IMR-90 (cell line): ENCODE results near the gene THSD7B. TPM values are rescaled to one million over a fixed set of nuclear protein-coding genes. Genes with fewer than 3 reads are reported as not detected.

Experiments
- ATAC-seq: fragments of 200-7000 bp; cut with Tn5 transposase; 2 replicates; pipeline ENCODE4 v1.9.1; 2020; ENCODE audit warnings: low read depth, mild to moderate bottlenecking, moderate library complexity
- BruUV-seq: library from RNA; stranded (reverse); fragments of 400-500 nt; replicated peaks from 2 replicates; lab custom pipeline; 2021; lab: Mats Ljungman, UMichigan
- CTCF ChIA-PET: fragments of 300-600 bp; formaldehyde crosslinking; extraction: SDS; loops from one replicate; lab custom pipeline; 2021; ENCODE audit warnings: antibody characterized with exemption; lab: Yijun Ruan, JAX
- POLR2A ChIA-PET: fragments of 300-600 bp; sonication (Branson Sonifier 250); formaldehyde crosslinking; loops from one replicate; lab custom pipeline; 2022; ENCODE audit warnings: antibody characterized with exemption; ENCODE audit not compliant: unreplicated experiment; lab: Charles Lee
- DNase-seq: peaks from one replicate; pipeline ENCODE4 v3.0.0; 2013
- H2AFZ ChIP-seq: replicated peaks from 2 replicates; pipeline ENCODE3; 2013; ENCODE audit warnings: low read length, mild to moderate bottlenecking; ENCODE audit not compliant: poor library complexity
- H2AK5ac ChIP-seq: 2 replicates; pipeline ENCODE4 v1.6.1; 2013; ENCODE audit warnings: low read depth, low read length, inconsistent platforms
- H2AK9ac ChIP-seq: replicated peaks from 2 replicates; pipeline ENCODE3; 2013; ENCODE audit warnings: mild to moderate bottlenecking, low read depth, low read length, moderate library complexity; ENCODE audit not compliant: poor library complexity
- H2BK120ac ChIP-seq: 2 replicates; pipeline ENCODE4 v1.6.1; 2013; ENCODE audit warnings: low read depth, low read length, inconsistent platforms
- H2BK15ac ChIP-seq: 3 replicates; pipeline ENCODE4 v1.6.1; 2013; ENCODE audit warnings: low read depth, low read length, inconsistent platforms
- H2BK20ac ChIP-seq: 2 replicates; pipeline ENCODE4 v1.6.1; 2013; ENCODE audit warnings: low read depth, mild to moderate bottlenecking, inconsistent platforms, low read length, moderate library complexity
- H2BK5ac ChIP-seq: 2 replicates; pipeline ENCODE4 v1.6.1; 2013; ENCODE audit warnings: mild to moderate bottlenecking, low read depth, low read length, inconsistent platforms; ENCODE audit not compliant: poor library complexity, severe bottlenecking
- H3K14ac ChIP-seq: replicated peaks from 2 replicates; pipeline ENCODE4 v1.6.1; 2013; ENCODE audit warnings: low read depth, low read length, inconsistent platforms
- H3K18ac ChIP-seq: 2 replicates; pipeline ENCODE4 v1.6.1; 2013; ENCODE audit warnings: low read depth, low read length, control low read depth
- H3K23ac ChIP-seq: 2 replicates; pipeline ENCODE4 v1.6.1; 2013; ENCODE audit warnings: low read depth, low read length, inconsistent platforms
- H3K27ac ChIP-seq: 2 replicates; pipeline ENCODE4 v1.5.1; 2013; ENCODE audit warnings: mild to moderate bottlenecking, control low read depth, low read length; ENCODE audit not compliant: insufficient read depth
- H3K27me3 ChIP-seq: 2 replicates; pipeline ENCODE4 v1.6.1; 2013; ENCODE audit warnings: low read length; ENCODE audit not compliant: control insufficient read depth, insufficient read depth
- H3K36me3 ChIP-seq: 2 replicates; pipeline ENCODE4 v1.6.1; 2013; ENCODE audit warnings: low read length, mixed read lengths; ENCODE audit not compliant: control insufficient read depth, insufficient read depth
- H3K4ac ChIP-seq: 2 replicates; pipeline ENCODE4 v1.6.1; 2013; ENCODE audit warnings: low read depth, low read length, inconsistent platforms
- H3K4me1 ChIP-seq: 2 replicates; pipeline ENCODE4 v1.6.1; 2013; ENCODE audit warnings: low read length, mixed read lengths; ENCODE audit not compliant: control insufficient read depth, insufficient read depth
- H3K4me2 ChIP-seq: 2 replicates; pipeline ENCODE4 v1.6.1; 2013; ENCODE audit warnings: low read depth, mild to moderate bottlenecking, control low read depth, low read length, moderate library complexity
- H3K4me3 ChIP-seq: 2 replicates; pipeline ENCODE4 v1.5.1; 2013; ENCODE audit warnings: low read depth, mild to moderate bottlenecking, control low read depth, low read length, moderate library complexity; ENCODE audit not compliant: insufficient read depth
- H3K56ac ChIP-seq: 2 replicates; pipeline ENCODE4 v1.6.1; 2013; ENCODE audit warnings: low read length, inconsistent platforms; ENCODE audit not compliant: insufficient read depth; ENCODE audit errors: extremely low read depth
- H3K79me1 ChIP-seq, 2 experiments: 2 replicates each; pipeline ENCODE4 v1.6.1; 2013; ENCODE audit warnings: low read length in 2 of 2, inconsistent platforms in 1 of 2, low read depth in 1 of 2
- H3K9ac ChIP-seq: 2 replicates; pipeline ENCODE4 v1.6.1; 2013; ENCODE audit warnings: low read depth, low read length, control low read depth
- H3K9me1 ChIP-seq: 2 replicates; pipeline ENCODE4 v1.6.1; 2013; ENCODE audit warnings: low read length, inconsistent platforms; ENCODE audit not compliant: insufficient read depth
- H3K9me3 ChIP-seq: 2 replicates; pipeline ENCODE4 v1.6.1; 2013; ENCODE audit warnings: low read length; ENCODE audit not compliant: control insufficient read depth, insufficient read depth
- H4K20me1 ChIP-seq: 2 replicates; pipeline ENCODE4 v1.6.1; 2013; ENCODE audit warnings: low read length, inconsistent platforms; ENCODE audit not compliant: insufficient read depth
- H4K5ac ChIP-seq: 2 replicates; pipeline ENCODE4 v1.6.1; 2013; ENCODE audit warnings: mild to moderate bottlenecking, low read depth, low read length, control low read depth
- H4K8ac ChIP-seq, 2 experiments: 2 replicates each; pipeline ENCODE4 v1.6.1; 2013; ENCODE audit warnings: low read depth in 2 of 2, low read length in 2 of 2, control low read depth in 1 of 2, inconsistent platforms in 1 of 2
- H4K91ac ChIP-seq: 2 replicates; pipeline ENCODE4 v1.6.1; 2013; ENCODE audit warnings: low read depth, low read length, inconsistent platforms; ENCODE audit not compliant: insufficient read depth
- BHLHE40 ChIP-seq: fragments of 150-350 bp; IDR thresholded peaks from 2 replicates; pipeline ENCODE4 v1.6.1; 2016; ENCODE audit warnings: mild to moderate bottlenecking, low read depth, low read length
- CHD1 ChIP-seq: IDR thresholded peaks from 2 replicates; pipeline ENCODE4 v1.6.1; 2012; ENCODE audit warnings: low read depth, low read length, improper control_type of control experiment
- RCOR1 ChIP-seq: IDR thresholded peaks from 2 replicates; pipeline ENCODE4 v1.6.1; 2012; ENCODE audit warnings: mild to moderate bottlenecking, low read length, improper control_type of control experiment; ENCODE audit not compliant: insufficient replicate concordance
- WGBS, 2 experiments: methylation state at CpG; one replicate each; pipeline versions ENCODE4 v1.1.5 to v1.1.7; 2013; ENCODE audit warnings: missing lambda C conversion rate in 2 of 2; ENCODE audit not compliant: insufficient read length in 1 of 2; ENCODE audit errors: extremely low coverage in 2 of 2; 5-methylcytosine and 5-hydroxymethylcytosine counted together
- dilution Hi-C: fragments of 300-500 bp; cut with HindIII; formaldehyde crosslinking; loops from one replicate; pipeline ENCODE4 v1.14.3; 2018; ENCODE audit warnings: low sequenced_read_pairs; ENCODE audit not compliant: unreplicated experiment
- in situ Hi-C: fragments of 300-500 bp; cut with MboI; formaldehyde crosslinking; loops from 3 replicates; pipeline ENCODE4 v1.14.3; 2019; ENCODE audit warnings: low sequenced_read_pairs, inconsistent platforms, mixed read lengths
- intact Hi-C: fragments of 100-400 bp; cut with micrococcal nuclease; formaldehyde crosslinking; loops from 2 replicates; pipeline ENCODE4 v1.10.0; 2022
- polyA plus RNA-seq, 3 experiments: library from polyadenylated mRNA; depleted of rRNA; stranded (reverse); fragments of >200 nt; gene quantifications; 2 replicates each; pipeline ENCODE4 v1.2.3, GENCODE V29; 2012; ENCODE audit warnings: low replicate concordance in 1 of 3
- total RNA-seq: library from RNA; depleted of rRNA; stranded (reverse); fragments of >200 nt; gene quantifications from 2 replicates; pipeline ENCODE4 v1.2.3, GENCODE V29; 2012
- TF ChIP-seq, protein P1 (sequence below): fragments of 150-350 bp; IDR thresholded peaks from 2 replicates; pipeline ENCODE4 v1.6.1; 2016; ENCODE audit warnings: low read depth, mild to moderate bottlenecking, low read length, moderate library complexity, borderline replicate concordance

The THSD7B gene
- total and polyA plus RNA-seq, 2 of the 4 experiments (the other 2 are of a cell fraction): not detected

DNA sequence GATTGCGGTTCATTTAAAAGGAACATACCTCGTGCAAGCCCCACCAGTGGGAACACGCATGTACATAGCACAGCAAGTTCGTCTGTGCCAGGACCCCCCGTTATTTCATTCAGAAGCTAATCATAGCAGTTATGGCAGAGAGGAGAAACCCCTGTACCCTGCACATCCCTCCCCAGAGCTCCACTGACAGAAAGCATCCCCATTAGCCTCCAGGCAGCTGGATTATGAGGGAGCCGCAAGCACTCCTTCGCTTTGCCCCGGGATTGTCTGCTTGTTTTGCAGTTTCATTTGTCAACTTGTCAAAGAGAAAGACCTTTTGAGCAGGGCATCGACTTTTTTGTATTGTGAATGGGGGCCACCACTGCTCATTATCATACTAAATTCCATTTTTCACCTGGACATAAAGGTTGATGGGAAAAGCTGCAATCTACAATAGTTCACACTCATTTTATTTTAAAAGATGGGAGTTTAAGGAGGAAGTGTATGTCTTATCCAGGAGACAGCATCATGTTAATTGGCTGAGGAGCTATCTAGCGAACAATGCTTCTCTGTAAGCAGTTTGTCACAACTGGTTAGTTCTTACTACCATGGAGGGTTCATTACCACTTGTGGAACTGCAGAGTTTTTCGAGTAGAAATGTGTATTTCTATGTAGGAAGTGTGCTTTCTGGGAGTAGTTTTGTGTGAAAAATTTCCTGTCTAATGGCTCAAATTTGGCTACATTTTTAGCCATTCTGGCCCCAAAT is 255.3 kb downstream of the THSD7B start:
- POLR2A ChIA-PET: no interaction called here
- intact Hi-C loops (no loop called here), in situ Hi-C loops (no loop called here)

More for the DNA sequence above, 255.3 kb downstream of the THSD7B start:
- no peak overlapping the region for H3K4me2 ChIP-seq
- H3K27me3 ChIP-seq: no peaks in the 10 kb centered on the region
- CTCF ChIA-PET: no interaction called here
- H3K9me1 ChIP-seq: no peaks in the 10 kb centered on the region
- no peak overlapping the region for H3K23ac ChIP-seq
- H3K36me3 ChIP-seq: no peaks in the 10 kb centered on the region
- dilution Hi-C loops: no loop called here
- H3K4me1 ChIP-seq: no peaks in the 10 kb centered on the region
- H2BK5ac ChIP-seq: no peak overlapping the region
- H2BK15ac ChIP-seq: no peak overlapping the region
- no peak overlapping the region for H2BK120ac ChIP-seq
- H3K4ac ChIP-seq: no peak overlapping the region
- no peak overlapping the region for H4K8ac ChIP-seq
- no peak overlapping the region for H3K56ac ChIP-seq
- TF ChIP-seq BHLHE40 (no peak), CHD1 (no peak), RCOR1 (no peak)
- TF ChIP-seq, protein P1, sequence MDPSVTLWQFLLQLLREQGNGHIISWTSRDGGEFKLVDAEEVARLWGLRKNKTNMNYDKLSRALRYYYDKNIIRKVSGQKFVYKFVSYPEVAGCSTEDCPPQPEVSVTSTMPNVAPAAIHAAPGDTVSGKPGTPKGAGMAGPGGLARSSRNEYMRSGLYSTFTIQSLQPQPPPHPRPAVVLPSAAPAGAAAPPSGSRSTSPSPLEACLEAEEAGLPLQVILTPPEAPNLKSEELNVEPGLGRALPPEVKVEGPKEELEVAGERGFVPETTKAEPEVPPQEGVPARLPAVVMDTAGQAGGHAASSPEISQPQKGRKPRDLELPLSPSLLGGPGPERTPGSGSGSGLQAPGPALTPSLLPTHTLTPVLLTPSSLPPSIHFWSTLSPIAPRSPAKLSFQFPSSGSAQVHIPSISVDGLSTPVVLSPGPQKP: no peak
- no peak overlapping the region for H2BK20ac ChIP-seq
- no peak overlapping the region for H2AK5ac ChIP-seq
- no TSS peak for BruUV-seq
- H3K27ac ChIP-seq: no peak overlapping the region
- H3K14ac ChIP-seq: no peak overlapping the region
- WGBS, 2 experiments: 61% methylated on average over 4 of the region's 11 CpGs; no CpG with 5 or more reads in 1 of the 2 experiments
- H4K91ac ChIP-seq: no peak overlapping the region
- H4K20me1 ChIP-seq: no peaks in the 10 kb centered on the region
- DNase-seq (no peak), ATAC-seq (no peak)
- H3K9ac ChIP-seq: no peak overlapping the region
- H4K5ac ChIP-seq: no peak overlapping the region
- H2AK9ac ChIP-seq: no peak overlapping the region
- no peak overlapping the region for H3K4me3 ChIP-seq
- no peaks in the 10 kb centered on the region for H3K79me1 ChIP-seq
- H3K9me3 ChIP-seq: peaks cover 13% of the 10 kb centered on the region
- no peak overlapping the region for H3K18ac ChIP-seq
- no peak overlapping the region for H2AFZ ChIP-seq
